ENCODE results near the gene TMEM61.

Gene TMEM61

GRCh38 chr1:54998100-54998499 is 17.7 kb downstream of the TMEM61 start:
- peaks cover 11 to 57% (median 41%) of the 10 kb centered on the region in 5 donors for H3K27me3 ChIP-seq (ENCODE audit: control insufficient read depth in 5 of 5, insufficient read depth in 4 of 5, low read length in 5 of 5)

DNA sequence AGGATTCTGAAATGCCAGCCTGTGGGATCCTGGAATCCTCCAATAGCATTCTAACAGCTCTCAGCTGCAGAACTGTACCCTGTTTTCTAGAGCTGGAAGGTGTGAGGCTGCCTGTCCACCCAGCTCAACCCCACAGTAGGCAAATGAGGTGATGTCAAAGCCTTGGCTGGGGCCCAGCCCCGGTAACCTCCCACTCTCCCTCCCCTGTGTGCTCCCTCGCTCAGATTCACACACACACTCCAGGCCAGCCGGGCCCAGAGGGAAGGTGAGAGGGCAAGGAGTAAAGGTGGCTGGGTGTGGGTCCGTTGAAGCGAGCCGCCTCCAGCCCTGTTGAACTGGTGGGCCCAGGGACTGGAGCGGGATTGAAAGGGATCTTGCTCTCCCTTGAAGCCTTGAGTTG is 18.2 kb downstream of the TMEM61 start, which contains the start of gene BSND:
BSND (plus strand) TSS at position 257 of the 400 bp plus-strand sequence. CDS start 254 bp downstream, outside the sequence.
- Histone ChIP-seq H3K27me3 (ENCODE audit: control insufficient read depth in 5 of 5, insufficient read depth in 4 of 5, low read length in 5 of 5) (peaks cover 11 to 57% (median 41%) of the 10 kb centered on the region in 5 donors), H3K9me3 (ENCODE audit: control insufficient read depth in 5 of 5, low read length in 5 of 5) (no peaks in the 10 kb centered on the region), H3K27ac (ENCODE audit: low read depth, low read length) (no peak within 1 kb of the TSS), H3K4me3 (ENCODE audit: low read depth in 1 of 5, low read length in 5 of 5) (no peak within 1 kb of the TSS), H3K36me3 (ENCODE audit: control insufficient read depth in 5 of 5, insufficient read depth in 5 of 5, low read length in 5 of 5) (no peaks in the 10 kb centered on the region), H3K9ac (ENCODE audit: low read length in 5 of 5) (no peak within 1 kb of the TSS), H3K4me1 (ENCODE audit: control insufficient read depth in 5 of 5, insufficient read depth in 5 of 5, low read length in 5 of 5) (peaks cover 0 to 10% (median 0%) of the 10 kb centered on the region in 5 donors)

More at GRCh38 chr1:54998100-54998499, 17.7 kb downstream of the TMEM61 start:
- Histone ChIP-seq H3K36me3 (ENCODE audit: control insufficient read depth in 5 of 5, insufficient read depth in 5 of 5, low read length in 5 of 5) (no peaks in the 10 kb centered on the region), H3K27ac (ENCODE audit: low read depth, low read length) (no peak overlapping the region), H3K4me3 (ENCODE audit: low read depth in 1 of 5, low read length in 5 of 5) (no peak overlapping the region), H3K4me1 (ENCODE audit: control insufficient read depth in 5 of 5, insufficient read depth in 5 of 5, low read length in 5 of 5) (peaks cover 0 to 10% (median 0%) of the 10 kb centered on the region in 5 donors), H3K9ac (ENCODE audit: low read length in 5 of 5) (no peak overlapping the region), H3K9me3 (ENCODE audit: control insufficient read depth in 5 of 5, low read length in 5 of 5) (no peaks in the 10 kb centered on the region)

DNA sequence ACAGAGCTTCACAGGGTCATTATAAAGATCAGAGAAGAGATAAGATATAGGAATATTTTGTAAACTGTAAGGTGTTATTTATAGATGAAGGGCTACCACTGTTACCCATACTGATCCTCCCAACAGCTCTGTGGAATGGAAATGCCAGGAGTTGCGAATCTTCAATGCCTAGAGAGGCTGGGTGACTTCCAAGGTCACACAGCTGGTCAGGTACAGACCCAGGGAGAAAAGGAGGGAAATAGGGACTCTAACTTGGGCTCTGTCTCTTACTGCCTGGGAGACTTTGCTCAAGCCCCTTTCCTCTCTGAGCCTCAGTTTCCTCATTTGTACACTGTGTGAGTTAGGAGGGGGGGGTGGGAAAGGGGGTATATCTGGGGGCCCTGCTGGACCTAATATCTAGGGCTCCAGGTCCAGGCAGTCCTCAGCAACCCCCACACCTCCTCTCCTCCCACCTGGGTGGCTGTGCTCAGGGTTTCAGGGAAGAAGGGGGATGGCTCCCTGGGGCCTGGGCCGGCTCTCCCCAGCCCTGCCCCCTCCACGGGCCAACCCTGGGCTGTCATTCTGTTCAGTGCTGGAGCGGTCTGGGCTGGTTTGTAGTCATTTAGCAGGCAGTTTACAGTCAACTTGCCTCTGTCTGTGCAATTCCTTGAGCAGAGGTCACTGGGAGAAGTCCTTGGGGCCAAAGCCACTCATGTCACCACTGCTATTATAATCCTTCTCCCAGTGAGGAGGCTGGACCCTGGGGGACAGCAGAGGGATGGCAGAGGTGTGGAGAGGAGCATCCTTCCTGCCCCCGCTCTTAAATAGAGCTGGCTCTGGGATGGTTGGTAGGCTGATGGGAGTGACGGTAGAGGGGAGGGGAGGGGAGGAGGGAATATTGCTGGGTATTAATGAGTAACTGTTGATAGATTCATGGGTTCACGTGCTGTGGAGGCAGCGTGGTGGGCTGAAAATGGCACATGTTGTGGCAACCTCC is 20.0 kb downstream of the TMEM61 start:
- Histone ChIP-seq H3K9ac (ENCODE audit: low read length in 5 of 5) (no peak overlapping the region), H3K4me3 (ENCODE audit: low read depth in 1 of 5, low read length in 5 of 5) (no peak overlapping the region), H3K4me1 (ENCODE audit: control insufficient read depth in 5 of 5, insufficient read depth in 5 of 5, low read length in 5 of 5) (peaks cover 0 to 10% (median 0%) of the 10 kb centered on the region in 5 donors), H3K27me3 (ENCODE audit: control insufficient read depth in 5 of 5, insufficient read depth in 4 of 5, low read length in 5 of 5) (peaks cover 11 to 46% (median 37%) of the 10 kb centered on the region in 5 donors), H3K27ac (ENCODE audit: low read depth, low read length) (no peak overlapping the region), H3K9me3 (ENCODE audit: control insufficient read depth in 5 of 5, low read length in 5 of 5) (no peaks in the 10 kb centered on the region), H3K36me3 (ENCODE audit: control insufficient read depth in 5 of 5, insufficient read depth in 5 of 5, low read length in 5 of 5) (no peaks in the 10 kb centered on the region)

DNA sequence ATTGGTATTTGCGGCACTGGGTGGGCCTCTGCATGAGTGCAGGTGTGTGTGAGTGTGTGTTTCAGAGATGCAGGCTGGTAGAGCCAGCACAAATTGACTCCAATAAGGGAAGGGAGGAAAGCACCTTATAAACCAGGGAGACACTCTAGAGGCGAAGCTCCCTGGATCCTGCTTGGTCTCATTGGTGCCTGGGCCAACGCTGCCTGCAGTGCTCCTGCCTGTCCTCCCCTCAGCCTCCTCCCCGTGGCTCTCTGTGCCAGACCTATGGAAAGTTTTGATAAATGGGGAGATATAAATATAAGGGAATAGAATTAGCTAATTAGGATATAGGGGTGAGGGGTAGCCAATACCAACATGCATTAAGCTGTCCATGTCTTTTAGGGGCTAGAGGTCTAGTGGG is 20.9 kb downstream of the TMEM61 start:
- peaks cover 8 to 37% (median 28%) of the 10 kb centered on the region in 5 donors for H3K27me3 ChIP-seq (ENCODE audit: control insufficient read depth in 5 of 5, insufficient read depth in 4 of 5, low read length in 5 of 5)
- H3K4me3 ChIP-seq (ENCODE audit: low read depth in 1 of 5, low read length in 5 of 5), result no peak overlapping the region
- H3K27ac ChIP-seq (ENCODE audit: low read depth, low read length), result no peak overlapping the region
- peaks cover 0 to 7% (median 0%) of the 10 kb centered on the region in 5 donors for H3K4me1 ChIP-seq (ENCODE audit: control insufficient read depth in 5 of 5, insufficient read depth in 5 of 5, low read length in 5 of 5)
- no peaks in the 10 kb centered on the region for H3K9me3 ChIP-seq (ENCODE audit: control insufficient read depth in 5 of 5, low read length in 5 of 5)
- H3K9ac ChIP-seq (ENCODE audit: low read length in 5 of 5), result no peak overlapping the region
- no peaks in the 10 kb centered on the region for H3K36me3 ChIP-seq (ENCODE audit: control insufficient read depth in 5 of 5, insufficient read depth in 5 of 5, low read length in 5 of 5)

DNA sequence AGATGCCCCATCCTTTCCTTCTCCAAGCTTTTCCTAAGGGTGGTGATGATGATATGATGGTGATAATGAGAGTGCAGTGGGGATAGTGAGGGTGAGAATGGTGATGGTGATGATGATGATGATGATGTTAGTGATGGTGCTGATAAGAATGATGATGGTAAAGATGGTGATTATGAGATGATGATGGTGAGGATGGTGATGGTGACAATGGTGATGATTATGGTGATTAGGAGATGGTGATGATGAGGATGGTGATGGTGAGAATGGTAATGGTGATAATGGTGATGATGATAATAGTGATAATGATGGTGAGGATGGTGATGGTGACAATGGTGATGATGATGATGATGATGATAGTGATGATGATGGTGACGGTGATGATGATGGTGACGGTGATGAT is 22.3 kb downstream of the TMEM61 start:
- H3K36me3 ChIP-seq (ENCODE audit: control insufficient read depth in 5 of 5, insufficient read depth in 5 of 5, low read length in 5 of 5), result no peaks in the 10 kb centered on the region
- H3K4me1 ChIP-seq (ENCODE audit: control insufficient read depth in 5 of 5, insufficient read depth in 5 of 5, low read length in 5 of 5), result no peaks in the 10 kb centered on the region
- peaks cover 0 to 24% (median 18%) of the 10 kb centered on the region in 5 donors for H3K27me3 ChIP-seq (ENCODE audit: control insufficient read depth in 5 of 5, insufficient read depth in 4 of 5, low read length in 5 of 5)
- no peak overlapping the region for H3K27ac ChIP-seq (ENCODE audit: low read depth, low read length)
- H3K4me3 ChIP-seq (ENCODE audit: low read depth in 1 of 5, low read length in 5 of 5), result no peak overlapping the region
- no peaks in the 10 kb centered on the region for H3K9me3 ChIP-seq (ENCODE audit: control insufficient read depth in 5 of 5, low read length in 5 of 5)
- H3K9ac ChIP-seq (ENCODE audit: low read length in 5 of 5), result no peak overlapping the region

DNA sequence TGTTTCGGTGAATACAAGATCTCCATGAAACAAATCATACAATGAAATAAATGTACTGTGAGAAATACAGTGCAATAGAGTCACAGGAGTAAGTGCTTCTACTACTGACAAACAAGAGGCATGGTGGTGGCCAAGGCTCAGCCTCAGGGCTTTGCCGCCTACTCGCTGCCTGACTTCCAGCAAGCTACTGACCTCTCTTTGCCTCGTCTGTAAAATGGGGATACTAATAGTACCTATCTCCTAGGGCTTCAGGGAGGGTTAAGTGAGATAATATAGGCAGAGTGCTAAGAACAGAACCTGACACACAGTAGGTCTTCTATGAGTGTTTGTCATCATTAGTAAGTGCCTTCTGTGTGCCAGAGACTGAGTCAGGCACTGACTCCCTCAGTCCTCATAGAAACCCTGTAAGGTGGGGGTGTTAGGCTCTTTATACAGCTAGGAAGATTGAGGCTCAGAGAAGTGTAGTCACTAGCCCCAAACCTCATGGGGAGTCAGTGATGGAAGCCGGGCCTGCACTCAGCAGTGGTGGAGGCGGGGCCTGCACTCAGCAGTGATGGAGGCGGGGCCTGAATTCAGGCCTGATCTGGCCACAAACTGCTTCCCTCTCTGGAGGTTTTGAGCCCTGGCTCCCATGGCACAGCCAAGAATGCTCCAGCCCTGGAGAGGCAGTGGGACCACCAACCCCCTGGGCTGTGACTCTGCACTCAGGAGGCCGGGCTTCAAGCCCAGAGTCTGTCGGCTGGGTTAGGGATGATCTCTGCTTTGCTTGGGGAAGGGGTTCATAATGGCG is 25.1 kb downstream of the TMEM61 start:
- no peaks in the 10 kb centered on the region for H3K4me1 ChIP-seq (ENCODE audit: control insufficient read depth in 5 of 5, insufficient read depth in 5 of 5, low read length in 5 of 5)
- no peak overlapping the region for H3K4me3 ChIP-seq (ENCODE audit: low read depth in 1 of 5, low read length in 5 of 5)
- no peak overlapping the region for H3K27ac ChIP-seq (ENCODE audit: low read depth, low read length)
- H3K9me3 ChIP-seq (ENCODE audit: control insufficient read depth in 5 of 5, low read length in 5 of 5), result peaks cover 0 to 4% (median 0%) of the 10 kb centered on the region in 5 donors
- no peaks in the 10 kb centered on the region for H3K36me3 ChIP-seq (ENCODE audit: control insufficient read depth in 5 of 5, insufficient read depth in 5 of 5, low read length in 5 of 5)
- H3K9ac ChIP-seq (ENCODE audit: low read length in 5 of 5), result no peak overlapping the region
- H3K27me3 ChIP-seq (ENCODE audit: control insufficient read depth in 5 of 5, insufficient read depth in 4 of 5, low read length in 5 of 5), result peaks cover 0 to 8% (median 2%) of the 10 kb centered on the region in 5 donors

GRCh38 chr1:55006931-55007330 is 26.5 kb downstream of the TMEM61 start:
- no peak overlapping the region for H3K27ac ChIP-seq (ENCODE audit: low read depth, low read length)
- H3K9ac ChIP-seq (ENCODE audit: low read length in 5 of 5), result no peak overlapping the region
- H3K9me3 ChIP-seq (ENCODE audit: control insufficient read depth in 5 of 5, low read length in 5 of 5), result peaks cover 0 to 4% (median 0%) of the 10 kb centered on the region in 5 donors
- no peak overlapping the region for H3K4me3 ChIP-seq (ENCODE audit: low read depth in 1 of 5, low read length in 5 of 5)
- H3K4me1 ChIP-seq (ENCODE audit: control insufficient read depth in 5 of 5, insufficient read depth in 5 of 5, low read length in 5 of 5), result no peaks in the 10 kb centered on the region
- H3K27me3 ChIP-seq (ENCODE audit: control insufficient read depth in 5 of 5, insufficient read depth in 4 of 5, low read length in 5 of 5), result peaks cover 0 to 2% (median 0%) of the 10 kb centered on the region in 5 donors
- H3K36me3 ChIP-seq (ENCODE audit: control insufficient read depth in 5 of 5, insufficient read depth in 5 of 5, low read length in 5 of 5), result no peaks in the 10 kb centered on the region

DNA sequence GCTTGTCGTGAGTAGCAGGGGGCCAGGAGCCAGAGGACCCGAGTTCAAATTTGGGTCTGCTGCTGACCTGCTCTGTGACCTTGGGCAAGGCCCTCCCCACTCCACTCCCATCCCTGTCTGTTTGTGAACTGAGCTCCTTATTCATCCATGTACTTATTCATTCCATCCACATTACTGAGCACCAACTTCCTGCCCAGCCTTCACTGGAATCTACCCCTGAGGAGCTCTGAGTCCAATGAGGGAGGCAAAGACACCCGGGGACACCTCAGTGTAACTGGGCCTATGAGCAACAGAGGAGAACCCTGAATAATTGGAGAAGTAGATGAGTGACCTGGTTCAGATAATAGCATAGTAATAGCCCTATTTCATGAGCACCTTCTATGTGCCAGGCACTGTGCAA is 27.2 kb downstream of the TMEM61 start:
- H3K4me3 ChIP-seq (ENCODE audit: low read depth in 1 of 5, low read length in 5 of 5), result no peak overlapping the region
- H3K27me3 ChIP-seq (ENCODE audit: control insufficient read depth in 5 of 5, insufficient read depth in 4 of 5, low read length in 5 of 5), result peaks cover 0 to 2% (median 0%) of the 10 kb centered on the region in 5 donors
- peaks cover 0 to 4% (median 0%) of the 10 kb centered on the region in 5 donors for H3K9me3 ChIP-seq (ENCODE audit: control insufficient read depth in 5 of 5, low read length in 5 of 5)
- no peak overlapping the region for H3K27ac ChIP-seq (ENCODE audit: low read depth, low read length)
- H3K36me3 ChIP-seq (ENCODE audit: control insufficient read depth in 5 of 5, insufficient read depth in 5 of 5, low read length in 5 of 5), result no peaks in the 10 kb centered on the region
- no peak overlapping the region for H3K9ac ChIP-seq (ENCODE audit: low read length in 5 of 5)
- H3K4me1 ChIP-seq (ENCODE audit: control insufficient read depth in 5 of 5, insufficient read depth in 5 of 5, low read length in 5 of 5), result no peaks in the 10 kb centered on the region

DNA sequence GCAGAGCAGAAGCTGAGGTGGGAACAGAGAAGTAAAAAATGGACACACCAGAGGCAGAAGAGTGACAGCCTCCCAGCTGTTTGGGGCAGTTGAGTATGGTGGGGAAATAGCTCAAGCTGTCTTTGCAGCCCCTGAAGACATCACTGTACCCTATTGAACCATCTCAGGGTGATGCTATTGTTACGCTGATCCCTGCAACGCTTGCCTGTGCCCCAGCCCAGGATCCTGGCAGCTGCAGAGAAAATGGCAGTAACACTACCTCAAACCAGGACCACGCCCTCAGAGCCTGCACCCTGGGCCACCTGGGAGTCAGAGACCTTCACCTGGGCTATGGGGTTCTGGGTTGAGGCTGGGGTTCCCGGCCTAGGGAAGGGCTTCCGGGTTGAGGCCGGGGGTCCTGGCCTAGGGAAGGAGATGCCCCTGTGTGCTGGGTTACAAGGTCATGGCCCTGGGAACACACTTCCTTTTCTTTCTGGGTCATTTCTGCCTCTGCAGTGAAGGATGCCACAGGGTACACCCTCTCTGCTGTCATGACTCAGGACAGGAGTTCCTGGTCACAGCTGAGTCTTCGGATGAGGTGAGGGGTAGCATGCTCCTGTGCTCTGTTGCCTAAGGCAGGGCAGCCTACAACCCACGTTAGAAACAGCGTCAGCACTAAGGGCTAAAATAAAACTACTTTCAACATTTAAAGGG is 29.9 kb downstream of the TMEM61 start:
- Histone ChIP-seq H3K27ac (ENCODE audit: low read depth, low read length) (no peak overlapping the region), H3K4me3 (ENCODE audit: low read depth in 1 of 5, low read length in 5 of 5) (no peak overlapping the region), H3K9me3 (ENCODE audit: control insufficient read depth in 5 of 5, low read length in 5 of 5) (peaks cover 0 to 4% (median 0%) of the 10 kb centered on the region in 5 donors), H3K36me3 (ENCODE audit: control insufficient read depth in 5 of 5, insufficient read depth in 5 of 5, low read length in 5 of 5) (no peaks in the 10 kb centered on the region), H3K4me1 (ENCODE audit: control insufficient read depth in 5 of 5, insufficient read depth in 5 of 5, low read length in 5 of 5) (no peaks in the 10 kb centered on the region), H3K9ac (ENCODE audit: low read length in 5 of 5) (no peak overlapping the region), H3K27me3 (ENCODE audit: control insufficient read depth in 5 of 5, insufficient read depth in 4 of 5, low read length in 5 of 5) (peaks cover 0 to 14% (median 10%) of the 10 kb centered on the region in 5 donors)

Data from subcutaneous abdominal adipose tissue (tissue), 5 donors.